HCT116 (cell line): ENCODE results near the gene PRKN. TPM values are rescaled to one million over a fixed set of nuclear protein-coding genes. Genes with fewer than 3 reads are reported as not detected.

Experiments
- ATAC-seq: fragments of 200-7000 bp; cut with Tn5 transposase; 2 replicates; pipeline ENCODE4 v1.9.1; 2020; ENCODE audit warnings: mild to moderate bottlenecking, moderate library complexity
- BruUV-seq: library from RNA; stranded (reverse); fragments of 400-500 nt; replicated peaks from 2 replicates; lab custom pipeline; 2021; lab: Mats Ljungman, UMichigan
- CTCF ChIA-PET: fragments of 300-600 bp; sonication (Branson Sonifier 250); formaldehyde crosslinking; loops from one replicate; lab custom pipeline; 2021; ENCODE audit warnings: antibody characterized with exemption; lab: Charles Lee
- POLR2A ChIA-PET: fragments of 300-600, 350-600 bp; sonication (Branson Sonifier 250); formaldehyde crosslinking; loops from one replicate; lab custom pipeline; 2021; ENCODE audit warnings: antibody characterized with exemption; lab: Charles Lee
- RAD21 ChIA-PET, 2 experiments: fragments of 300-600 bp; sonication (Branson Sonifier 250); formaldehyde crosslinking; loops; one replicate each; lab custom pipeline; 2023; ENCODE audit warnings: low total read pairs in 2 of 2; ENCODE audit not compliant: uncharacterized antibody in 2 of 2, unreplicated experiment in 2 of 2, low non-redundant PET in 1 of 2; lab: Charles Lee
- DNase-seq: peaks from one replicate; pipeline ENCODE4 v3.0.0-alpha.2; 2010; ENCODE audit warnings: low read depth, low spot score
- H2AFZ ChIP-seq: fragments of 200-600 bp; shearing (Covaris generic), sonication (generic); 2 replicates; pipeline ENCODE4 v1.6.1; 2017; ENCODE audit warnings: low read depth, mixed run types, mixed read lengths, antibody characterized with exemption, low read length; ENCODE audit not compliant: poor library complexity, severe bottlenecking
- H3K27ac ChIP-seq: 2 replicates; pipeline ENCODE4 v1.5.1; 2012; ENCODE audit warnings: low read depth, low read length
- H3K27me3 ChIP-seq: fragments of 200-600 bp; sonication (generic); 2 replicates; pipeline ENCODE4 v1.6.1; 2016; ENCODE audit warnings: mixed run types, low read length, mixed read lengths; ENCODE audit not compliant: insufficient read depth
- H3K36me3 ChIP-seq, 2 experiments: fragments of 200-500 bp in 1 of 2; fragments of 200-600 bp in 1 of 2; sonication (Bioruptor generic) in 1 of 2; sonication (generic) in 1 of 2; 2 replicates each; pipeline versions ENCODE4 v1.5.1 to v1.6.1; 2014 to 2016; ENCODE audit warnings: low read length in 2 of 2, inconsistent platforms in 1 of 2, mixed read lengths in 1 of 2, mixed run types in 1 of 2; ENCODE audit not compliant: insufficient read depth in 2 of 2, control insufficient read depth in 1 of 2
- H3K4me1 ChIP-seq, 2 experiments: fragments of 200-600 bp in 1 of 2; sonication (generic) in 1 of 2; 2 replicates each; pipeline versions ENCODE4 v1.5.1 to v1.6.1; 2012 to 2017; ENCODE audit warnings: low read length in 2 of 2, inconsistent platforms in 1 of 2, mild to moderate bottlenecking in 1 of 2, mixed read lengths in 1 of 2, mixed run types in 1 of 2, moderate library complexity in 1 of 2; ENCODE audit not compliant: insufficient read depth in 2 of 2, control insufficient read depth in 1 of 2
- H3K4me2 ChIP-seq: fragments of 200-600 bp; sonication (generic); 2 replicates; pipeline ENCODE4 v1.6.1; 2017; ENCODE audit warnings: mixed run types, low read length, mixed read lengths
- H3K4me3 ChIP-seq, 2 experiments: fragments of 200-600 bp in 1 of 2; sonication (generic) in 1 of 2; replicated peaks in 1 of 2; 2 replicates each; pipeline ENCODE4 v1.5.1; 2011 to 2016; ENCODE audit warnings: low read length in 2 of 2, control low read depth in 1 of 2, low read depth in 1 of 2, mild to moderate bottlenecking in 1 of 2, mixed read lengths in 1 of 2, mixed run types in 1 of 2
- H3K79me2 ChIP-seq: fragments of 200-600 bp; sonication (generic); 2 replicates; pipeline ENCODE4 v1.6.1; 2017; ENCODE audit warnings: mild to moderate bottlenecking, mixed run types, low read length, moderate library complexity, mixed read lengths; ENCODE audit not compliant: insufficient read depth
- H3K9ac ChIP-seq: fragments of 200-600 bp; sonication (generic); 2 replicates; pipeline ENCODE4 v1.6.1; 2016; ENCODE audit warnings: low read length, mixed read lengths
- H3K9me2 ChIP-seq: fragments of 200-600 bp; sonication (generic), shearing (Covaris generic); 2 replicates; pipeline ENCODE4 v1.6.1; 2017; ENCODE audit warnings: mixed run types, mild to moderate bottlenecking, moderate library complexity; ENCODE audit not compliant: insufficient read depth
- H3K9me3 ChIP-seq, 2 experiments: fragments of 200-500 bp in 1 of 2; fragments of 200-600 bp in 1 of 2; sonication (Bioruptor generic) in 1 of 2; sonication (generic) in 1 of 2; 2 replicates each; pipeline ENCODE4 v1.6.1; 2014 to 2017; ENCODE audit warnings: low read length in 2 of 2, mixed read lengths in 2 of 2, inconsistent platforms in 1 of 2, low read depth in 1 of 2, mild to moderate bottlenecking in 1 of 2, mixed run types in 1 of 2, moderate library complexity in 1 of 2; ENCODE audit not compliant: control insufficient read depth in 1 of 2, insufficient read depth in 1 of 2
- H4K20me1 ChIP-seq: fragments of 200-600 bp; sonication (generic), shearing (Covaris generic); 2 replicates; pipeline ENCODE4 v1.6.1; 2017; ENCODE audit warnings: mixed run types, mild to moderate bottlenecking, moderate library complexity; ENCODE audit not compliant: insufficient read depth
- ATF3 ChIP-seq: IDR thresholded peaks from 2 replicates; pipeline ENCODE4 v1.6.1; 2012
- CBX3 ChIP-seq: IDR thresholded peaks from 2 replicates; pipeline ENCODE4 v1.6.1; 2012; ENCODE audit warnings: low read depth
- CEBPB ChIP-seq: IDR thresholded peaks from 2 replicates; pipeline ENCODE4 v1.6.1; 2012; ENCODE audit warnings: low read depth
- ELF1 ChIP-seq: IDR thresholded peaks from 2 replicates; pipeline ENCODE4 v1.6.1; 2012; ENCODE audit warnings: low read depth, borderline replicate concordance
- EZH2phosphoT487 ChIP-seq: fragments of 200-600 bp; IDR thresholded peaks from 2 replicates; pipeline ENCODE4 v1.6.1; 2018; ENCODE audit warnings: antibody characterized with exemption, borderline replicate concordance
- FOSL1 ChIP-seq: IDR thresholded peaks from 2 replicates; pipeline ENCODE4 v1.6.1; 2012; ENCODE audit warnings: low read depth
- JUND ChIP-seq: IDR thresholded peaks from 2 replicates; pipeline ENCODE4 v1.6.1; 2012
- POLR2A ChIP-seq: IDR thresholded peaks from 2 replicates; pipeline ENCODE4 v1.7.0; 2011; ENCODE audit warnings: borderline replicate concordance; ENCODE audit not compliant: insufficient read depth, insufficient read length; ENCODE audit errors: extremely low read depth
- RAD21 ChIP-seq: IDR thresholded peaks from 2 replicates; pipeline ENCODE4 v1.6.1; 2012; ENCODE audit warnings: low read depth, mild to moderate bottlenecking
- SIN3A ChIP-seq: IDR thresholded peaks from 2 replicates; pipeline ENCODE4 v1.6.1; 2012; ENCODE audit warnings: low read depth
- SP1 ChIP-seq: IDR thresholded peaks from 2 replicates; pipeline ENCODE4 v1.6.1; 2012; ENCODE audit warnings: low read depth
- SRF ChIP-seq: IDR thresholded peaks from 2 replicates; pipeline ENCODE4 v1.6.1; 2012; ENCODE audit warnings: low read depth
- YY1 ChIP-seq: IDR thresholded peaks from 2 replicates; pipeline ENCODE4 v1.6.1; 2011; ENCODE audit warnings: low read length, low read depth, moderate library complexity, mild to moderate bottlenecking; ENCODE audit not compliant: insufficient replicate concordance; ENCODE audit errors: extremely low read depth
- ZBTB33 ChIP-seq: IDR thresholded peaks from 2 replicates; pipeline ENCODE4 v1.6.1; 2011; ENCODE audit warnings: mild to moderate bottlenecking, low read length, moderate library complexity; ENCODE audit not compliant: insufficient replicate concordance; ENCODE audit errors: extremely low read depth
- ZFX ChIP-seq: fragments of 450-650 bp; IDR thresholded peaks from 2 replicates; pipeline ENCODE4 v1.6.1; 2017
- intact Hi-C: fragments of 100-400 bp; cut with micrococcal nuclease; formaldehyde crosslinking; loops from 2 replicates; pipeline ENCODE4 v1.10.0; 2022
- total RNA-seq: library from RNA; stranded (reverse); gene quantifications from one replicate; pipeline ENCODE4 v1.2.1, GENCODE V29; 2021; ENCODE audit not compliant: unreplicated experiment
- TF ChIP-seq, protein P1 (sequence below), 3 experiments: fragments of 200-600 bp in 1 of 3; sonication (generic) in 1 of 3; IDR thresholded peaks in 2 of 3; conservative IDR thresholded peaks in 1 of 3; 2 replicates each; pipeline ENCODE4 v1.5.1; 2012 to 2017; ENCODE audit warnings: low read depth in 2 of 3, low read length in 2 of 3, antibody characterized with exemption in 1 of 3, borderline replicate concordance in 1 of 3, control low read depth in 1 of 3, mild to moderate bottlenecking in 1 of 3, mixed read lengths in 1 of 3, mixed run types in 1 of 3, moderate library complexity in 1 of 3; ENCODE audit not compliant: insufficient read depth in 1 of 3

Gene PRKN
- total RNA-seq, 1 experiment from 2014 or later: 2.6 TPM

DNA sequence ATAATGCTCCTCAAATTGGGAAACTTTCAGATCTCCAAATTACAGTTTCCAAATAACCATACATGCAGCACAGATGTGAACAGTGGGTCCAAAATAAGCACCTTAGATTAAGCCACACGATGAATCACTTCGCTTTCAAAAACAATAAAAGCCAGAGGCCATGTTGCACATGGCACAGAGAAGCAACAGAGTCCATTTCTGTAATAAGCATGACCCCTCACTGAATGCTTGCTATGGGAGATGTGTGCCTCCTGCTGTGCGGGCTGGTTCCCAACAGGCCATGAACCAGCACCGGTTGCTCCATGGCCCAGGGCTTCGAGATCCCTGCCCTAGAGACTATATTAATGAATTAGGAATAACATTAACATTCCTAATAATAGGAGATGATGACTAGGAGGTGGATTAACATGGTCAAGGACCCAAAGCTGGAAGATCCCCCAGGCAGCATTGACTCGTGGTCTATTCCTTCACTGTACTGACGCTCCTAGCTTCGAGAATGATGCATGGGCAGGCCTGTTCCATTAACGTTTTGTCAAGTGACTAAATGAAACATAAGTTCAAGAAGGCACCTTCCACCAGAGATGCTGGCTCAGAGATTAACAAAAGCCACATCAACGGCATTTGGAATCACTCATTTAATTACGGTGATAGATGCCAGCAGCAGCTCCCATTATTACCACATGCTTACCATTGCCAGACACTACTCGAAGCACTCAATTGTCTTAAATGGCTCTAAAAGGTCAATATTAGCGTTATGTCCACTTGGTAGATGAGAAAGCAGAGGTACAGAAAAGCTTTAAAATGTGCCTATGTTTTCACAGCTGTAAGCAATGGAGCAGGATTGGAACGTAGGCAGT lies 983.1 kb downstream of the PRKN start (continued):
- TF ChIP-seq YY1: no peak
- no peak for TF ChIP-seq SP1
- no peak for TF ChIP-seq RAD21
- TF ChIP-seq ATF3: no peak
- no peak for TF ChIP-seq ZFX
- TF ChIP-seq POLR2A: no peak

GRCh38 chr6:161743509-161744178 lies 983.9 kb downstream of the PRKN start:
- ChIA-PET CTCF (no interaction called here), POLR2A (no interaction called here)
- Histone ChIP-seq H3K79me2 (no peaks in the 10 kb centered on the region), H4K20me1 (no peaks in the 10 kb centered on the region), H3K9ac (no peak overlapping the region), H3K27ac (no peak overlapping the region), H3K4me3 (no peak overlapping the region), H3K9me2 (no peaks in the 10 kb centered on the region), H3K27me3 (no peaks in the 10 kb centered on the region), H3K4me1 (no peaks in the 10 kb centered on the region)
- BruUV-seq: no TSS peak
- intact Hi-C loops: no loop called here
- ATAC-seq: no peak
- no peak for TF ChIP-seq FOSL1
- no peak for TF ChIP-seq CEBPB
- TF ChIP-seq, protein P1, sequence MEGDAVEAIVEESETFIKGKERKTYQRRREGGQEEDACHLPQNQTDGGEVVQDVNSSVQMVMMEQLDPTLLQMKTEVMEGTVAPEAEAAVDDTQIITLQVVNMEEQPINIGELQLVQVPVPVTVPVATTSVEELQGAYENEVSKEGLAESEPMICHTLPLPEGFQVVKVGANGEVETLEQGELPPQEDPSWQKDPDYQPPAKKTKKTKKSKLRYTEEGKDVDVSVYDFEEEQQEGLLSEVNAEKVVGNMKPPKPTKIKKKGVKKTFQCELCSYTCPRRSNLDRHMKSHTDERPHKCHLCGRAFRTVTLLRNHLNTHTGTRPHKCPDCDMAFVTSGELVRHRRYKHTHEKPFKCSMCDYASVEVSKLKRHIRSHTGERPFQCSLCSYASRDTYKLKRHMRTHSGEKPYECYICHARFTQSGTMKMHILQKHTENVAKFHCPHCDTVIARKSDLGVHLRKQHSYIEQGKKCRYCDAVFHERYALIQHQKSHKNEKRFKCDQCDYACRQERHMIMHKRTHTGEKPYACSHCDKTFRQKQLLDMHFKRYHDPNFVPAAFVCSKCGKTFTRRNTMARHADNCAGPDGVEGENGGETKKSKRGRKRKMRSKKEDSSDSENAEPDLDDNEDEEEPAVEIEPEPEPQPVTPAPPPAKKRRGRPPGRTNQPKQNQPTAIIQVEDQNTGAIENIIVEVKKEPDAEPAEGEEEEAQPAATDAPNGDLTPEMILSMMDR (IDR thresholded peaks at IDR 0.05 in 2 of 3, conservative IDR thresholded peaks at IDR 0.05 in 1 of 3; ENCODE audit: borderline replicate concordance in 1 of 3, insufficient read depth in 1 of 3, low read depth in 2 of 3, low read length in 2 of 3): no peak
- no peak for TF ChIP-seq RAD21
- no peak for TF ChIP-seq SIN3A
- no peak for TF ChIP-seq JUND
- TF ChIP-seq EZH2phosphoT487: no peak
- no peak for TF ChIP-seq ATF3
- no peak for TF ChIP-seq SRF
- TF ChIP-seq ELF1: no peak
- no peak for TF ChIP-seq CBX3
- no peak for TF ChIP-seq ZBTB33
- TF ChIP-seq, all 23 proteins: peak for 0
- H3K36me3 ChIP-seq: no peaks in the 10 kb centered on the region
- DNase-seq: no peak
- no peak overlapping the region for H2AFZ ChIP-seq
- H3K9me3 ChIP-seq: no peaks in the 10 kb centered on the region
- RAD21 ChIA-PET: no interaction called here
- no peak overlapping the region for H3K4me2 ChIP-seq
